ENCODE measurements around the gene NSMCE1.

NSMCE1 gene

DNA sequence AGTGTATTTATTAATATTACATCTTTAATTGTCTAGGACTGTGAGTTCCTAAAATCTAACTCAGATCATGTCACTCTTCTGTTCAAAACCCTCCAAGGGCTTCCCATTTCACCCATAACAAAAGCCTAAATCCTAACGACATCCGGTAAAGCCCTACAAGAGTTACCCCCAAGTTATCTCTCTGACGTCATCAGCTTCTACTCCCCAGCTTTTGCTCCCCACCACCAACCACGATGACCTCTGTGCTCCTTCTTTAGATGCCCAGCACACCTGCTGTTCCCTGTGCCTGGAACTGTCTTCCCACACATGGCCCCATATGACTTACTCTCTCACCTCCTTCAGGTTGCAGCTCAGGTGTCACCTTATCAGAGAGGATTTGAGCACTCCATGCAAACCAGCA, 71.6 kb downstream of the NSMCE1 start:
- Histone ChIP-seq H2AFZ (ENCODE audit: low read length) (no peak overlapping the region), H3K27me3 (replicated peaks; ENCODE audit: insufficient read depth, low read length) (no peaks in the 10 kb centered on the region), H3K36me3 (replicated peaks; ENCODE audit: insufficient read depth, low read length) (no peaks in the 10 kb centered on the region), H3K4me1 (ENCODE audit: low read length) (peaks cover 15% of the 10 kb centered on the region), H3F3A (ENCODE audit: insufficient read depth, low read length) (peaks cover 13% of the 10 kb centered on the region), H3K4me3 (ENCODE audit: low read length) (no peak overlapping the region), H3K4me2 (ENCODE audit: low read depth, low read length) (no peak overlapping the region), H3K9ac (ENCODE audit: low read length) (no peak overlapping the region), H4K20me1 (ENCODE audit: insufficient read depth, low read length) (no peaks in the 10 kb centered on the region), H3K79me2 (ENCODE audit: low read length) (no peaks in the 10 kb centered on the region), H3K9me2 (replicated peaks; ENCODE audit: insufficient read depth, low read length) (no peaks in the 10 kb centered on the region), H3K9me3 (replicated peaks; ENCODE audit: insufficient read depth, low read length) (no peaks in the 10 kb centered on the region), H3K27ac (ENCODE audit: low read length) (no peak overlapping the region)
- no peak for DNase-seq
- TF ChIP-seq EZH2 (optimal IDR thresholded peaks at IDR 0.05; ENCODE audit: low read depth, low read length) (no peak), EZH2phosphoT487 (IDR thresholded peaks at IDR 0.05; ENCODE audit: low read length) (no peak)
- TF ChIP-seq, protein P1, sequence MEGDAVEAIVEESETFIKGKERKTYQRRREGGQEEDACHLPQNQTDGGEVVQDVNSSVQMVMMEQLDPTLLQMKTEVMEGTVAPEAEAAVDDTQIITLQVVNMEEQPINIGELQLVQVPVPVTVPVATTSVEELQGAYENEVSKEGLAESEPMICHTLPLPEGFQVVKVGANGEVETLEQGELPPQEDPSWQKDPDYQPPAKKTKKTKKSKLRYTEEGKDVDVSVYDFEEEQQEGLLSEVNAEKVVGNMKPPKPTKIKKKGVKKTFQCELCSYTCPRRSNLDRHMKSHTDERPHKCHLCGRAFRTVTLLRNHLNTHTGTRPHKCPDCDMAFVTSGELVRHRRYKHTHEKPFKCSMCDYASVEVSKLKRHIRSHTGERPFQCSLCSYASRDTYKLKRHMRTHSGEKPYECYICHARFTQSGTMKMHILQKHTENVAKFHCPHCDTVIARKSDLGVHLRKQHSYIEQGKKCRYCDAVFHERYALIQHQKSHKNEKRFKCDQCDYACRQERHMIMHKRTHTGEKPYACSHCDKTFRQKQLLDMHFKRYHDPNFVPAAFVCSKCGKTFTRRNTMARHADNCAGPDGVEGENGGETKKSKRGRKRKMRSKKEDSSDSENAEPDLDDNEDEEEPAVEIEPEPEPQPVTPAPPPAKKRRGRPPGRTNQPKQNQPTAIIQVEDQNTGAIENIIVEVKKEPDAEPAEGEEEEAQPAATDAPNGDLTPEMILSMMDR (IDR thresholded peaks at IDR 0.05; ENCODE audit: low read length) = no peak

DNA sequence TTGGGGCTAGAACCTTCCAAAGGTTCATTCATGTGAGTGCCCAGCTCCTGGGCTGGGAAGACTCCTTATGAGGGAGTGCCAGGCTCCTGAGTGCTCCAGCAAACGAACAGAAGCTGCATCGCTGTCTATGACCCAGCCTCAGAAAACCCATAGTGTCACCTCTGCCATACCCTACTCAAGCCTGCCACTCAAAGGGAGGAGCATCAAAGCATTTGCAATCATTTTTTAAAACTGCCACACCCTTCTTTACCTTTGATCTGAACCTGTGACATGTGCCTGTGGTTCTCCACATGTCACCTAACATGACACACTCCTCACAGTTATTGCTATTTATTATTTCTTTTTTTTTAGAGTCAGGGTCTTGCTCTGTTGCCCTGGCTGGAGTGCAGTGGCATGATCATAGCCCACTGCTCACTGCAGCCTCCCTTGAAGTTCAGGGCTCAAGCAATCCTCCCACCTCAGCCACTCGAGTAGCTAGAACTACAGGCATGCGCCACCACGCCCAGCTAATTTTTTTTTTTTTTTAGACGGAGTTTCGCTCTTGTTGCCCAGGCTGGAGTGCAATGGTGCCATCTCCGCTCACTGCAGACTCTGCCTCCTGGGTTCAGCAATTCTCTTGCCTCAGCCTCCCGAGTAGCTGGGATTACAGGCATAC, 72.5 kb downstream of the NSMCE1 start:
- Histone ChIP-seq H3F3A (ENCODE audit: insufficient read depth, low read length) (peaks cover 13% of the 10 kb centered on the region), H3K4me3 (ENCODE audit: low read length) (no peak overlapping the region), H3K9me3 (replicated peaks; ENCODE audit: insufficient read depth, low read length) (no peaks in the 10 kb centered on the region), H4K20me1 (ENCODE audit: insufficient read depth, low read length) (no peaks in the 10 kb centered on the region), H3K9me2 (replicated peaks; ENCODE audit: insufficient read depth, low read length) (no peaks in the 10 kb centered on the region), H2AFZ (ENCODE audit: low read length) (no peak overlapping the region), H3K4me1 (ENCODE audit: low read length) (peaks cover 15% of the 10 kb centered on the region), H3K4me2 (ENCODE audit: low read depth, low read length) (no peak overlapping the region), H3K9ac (ENCODE audit: low read length) (no peak overlapping the region), H3K27ac (ENCODE audit: low read length) (no peak overlapping the region), H3K27me3 (replicated peaks; ENCODE audit: insufficient read depth, low read length) (no peaks in the 10 kb centered on the region), H3K79me2 (ENCODE audit: low read length) (no peaks in the 10 kb centered on the region), H3K36me3 (replicated peaks; ENCODE audit: insufficient read depth, low read length) (no peaks in the 10 kb centered on the region)
- TF ChIP-seq EZH2phosphoT487 (IDR thresholded peaks at IDR 0.05; ENCODE audit: low read length) = no peak
- no peak for TF ChIP-seq EZH2 (optimal IDR thresholded peaks at IDR 0.05; ENCODE audit: low read depth, low read length)
- TF ChIP-seq, protein P1 (IDR thresholded peaks at IDR 0.05; ENCODE audit: low read length) = no peak
- DNase-seq = no peak

DNA sequence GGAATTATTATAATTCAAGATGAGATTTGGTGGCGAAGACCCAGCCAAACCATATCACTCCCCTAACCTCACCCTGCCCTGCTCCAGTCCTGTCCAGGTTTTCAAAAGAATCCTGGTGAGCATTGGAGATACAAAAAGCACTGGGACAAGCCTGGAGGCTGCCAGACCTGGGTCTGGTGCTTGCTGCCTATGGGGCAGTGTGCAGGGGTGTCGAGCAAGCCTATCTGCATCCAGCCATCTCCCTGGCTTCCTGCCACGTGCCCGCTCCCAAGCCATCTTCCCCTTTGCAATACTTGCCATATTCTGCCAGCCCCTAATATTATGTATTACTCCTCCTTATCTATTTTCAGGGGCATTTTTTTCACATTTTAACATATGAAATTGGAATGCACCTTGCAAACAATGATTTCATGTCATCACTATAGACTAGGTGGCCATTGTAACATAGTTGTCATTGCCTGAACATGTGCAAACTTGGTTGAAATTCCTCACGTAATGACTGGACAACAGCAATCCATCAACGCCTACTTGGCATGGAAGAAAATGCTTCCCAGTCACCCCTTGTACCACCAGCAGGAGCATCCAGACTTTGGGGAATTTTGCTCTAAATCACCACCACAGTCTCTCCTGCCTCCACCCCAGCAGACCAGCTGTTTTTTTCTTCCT, 73.4 kb downstream of the NSMCE1 start:
- Histone ChIP-seq H3K36me3 (replicated peaks; ENCODE audit: insufficient read depth, low read length) (no peaks in the 10 kb centered on the region), H3K4me3 (ENCODE audit: low read length) (no peak overlapping the region), H3K27me3 (replicated peaks; ENCODE audit: insufficient read depth, low read length) (no peaks in the 10 kb centered on the region), H3K27ac (ENCODE audit: low read length) (no peak overlapping the region), H3K4me2 (ENCODE audit: low read depth, low read length) (no peak overlapping the region), H3K79me2 (ENCODE audit: low read length) (no peaks in the 10 kb centered on the region), H3F3A (ENCODE audit: insufficient read depth, low read length) (peaks cover 13% of the 10 kb centered on the region), H3K9me3 (replicated peaks; ENCODE audit: insufficient read depth, low read length) (no peaks in the 10 kb centered on the region), H3K4me1 (ENCODE audit: low read length) (peaks cover 15% of the 10 kb centered on the region), H3K9me2 (replicated peaks; ENCODE audit: insufficient read depth, low read length) (no peaks in the 10 kb centered on the region), H4K20me1 (ENCODE audit: insufficient read depth, low read length) (no peaks in the 10 kb centered on the region), H3K9ac (ENCODE audit: low read length) (no peak overlapping the region), H2AFZ (ENCODE audit: low read length) (no peak overlapping the region)
- TF ChIP-seq, protein P1 (IDR thresholded peaks at IDR 0.05; ENCODE audit: low read length) = no peak
- TF ChIP-seq EZH2phosphoT487 (IDR thresholded peaks at IDR 0.05; ENCODE audit: low read length) (no peak), EZH2 (optimal IDR thresholded peaks at IDR 0.05; ENCODE audit: low read depth, low read length) (no peak)
- no peak for DNase-seq
